ENCODE measurements around the gene CRLF1.
"Not testable (repeated sequence)": the region's sequence is repeated elsewhere in the genome, so short reads cannot be mapped to it uniquely, and the experiment has no call there.

CRLF1 gene

DNA sequence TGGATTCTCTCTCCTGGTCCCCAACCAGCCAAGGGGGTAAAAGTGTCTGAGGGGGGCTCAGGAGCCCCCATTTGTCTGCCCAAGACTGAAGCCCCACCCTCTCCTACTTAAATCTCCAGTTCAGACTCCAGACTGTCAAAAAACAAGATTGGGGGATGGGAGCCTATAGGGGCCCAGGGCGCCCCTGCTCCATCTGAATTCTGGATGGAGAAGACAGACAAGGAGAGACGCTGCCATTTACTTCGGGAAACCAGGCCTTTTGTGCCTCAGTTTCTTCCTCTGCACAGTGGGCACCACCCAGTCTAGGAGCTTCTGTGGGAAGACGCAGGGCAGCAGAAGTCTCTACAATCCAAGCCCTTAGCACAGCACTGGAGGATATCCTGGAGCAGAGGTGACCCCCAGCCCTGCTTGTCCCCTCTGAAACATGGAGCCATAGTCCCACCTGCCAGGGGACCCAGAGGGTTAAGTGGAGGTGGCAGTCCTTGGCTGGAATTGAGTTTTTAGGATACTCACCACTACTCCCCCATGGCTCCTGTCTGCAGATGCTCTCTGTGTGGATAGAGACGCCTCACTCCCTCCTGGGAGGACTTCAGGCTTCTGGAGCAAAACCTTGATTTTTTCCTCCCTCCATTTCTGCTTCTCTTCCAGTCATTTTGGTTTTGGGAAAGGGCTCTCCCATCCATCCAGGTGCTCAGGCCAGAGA is 1.7 kb upstream of the CRLF1 start:
- DNase-seq = no peak

DNA sequence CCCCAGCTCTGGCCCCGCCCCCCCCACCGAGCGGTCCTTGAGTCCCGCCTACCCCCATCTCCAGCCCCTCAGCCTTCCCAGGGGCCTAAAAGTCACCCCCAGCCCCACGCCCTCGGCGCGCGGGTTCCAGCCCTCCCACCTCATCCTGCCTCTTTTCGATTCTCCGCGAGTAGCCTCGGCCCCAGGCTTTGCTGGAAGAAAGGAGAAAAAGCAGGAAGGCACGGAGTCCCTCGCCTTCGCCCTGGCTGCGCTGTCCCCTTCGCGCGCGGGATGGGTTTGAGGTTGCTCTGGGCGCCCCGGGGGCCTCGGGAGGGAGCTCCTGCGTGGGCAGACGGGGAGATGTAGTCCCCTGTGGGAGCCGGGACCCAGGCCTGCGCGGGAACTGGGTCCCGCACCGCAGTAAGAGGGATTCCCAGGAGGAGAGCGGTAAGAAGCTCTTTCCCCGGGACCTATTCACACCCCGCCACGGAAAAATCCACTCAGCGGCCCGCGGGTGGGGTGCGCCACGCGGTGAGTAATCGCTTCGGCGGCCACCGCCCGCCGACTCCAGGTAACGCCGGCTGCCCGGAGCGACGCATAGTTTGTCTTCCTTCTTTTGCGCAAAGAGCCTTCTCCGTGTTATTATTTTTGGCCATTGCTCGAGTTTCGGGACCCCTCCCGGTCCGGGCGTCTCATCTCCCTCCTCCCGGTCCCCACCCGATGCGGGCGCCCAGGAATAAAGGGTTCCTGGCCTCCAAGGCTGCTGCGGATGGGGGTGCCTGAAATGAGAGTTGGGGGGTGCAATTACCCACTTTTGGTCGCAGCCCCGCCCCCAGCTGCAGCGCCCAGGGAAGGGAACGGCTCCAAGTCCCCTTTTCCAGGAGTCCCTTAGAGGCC is 865 bp upstream of the CRLF1 start:
- no peak for DNase-seq

DNA sequence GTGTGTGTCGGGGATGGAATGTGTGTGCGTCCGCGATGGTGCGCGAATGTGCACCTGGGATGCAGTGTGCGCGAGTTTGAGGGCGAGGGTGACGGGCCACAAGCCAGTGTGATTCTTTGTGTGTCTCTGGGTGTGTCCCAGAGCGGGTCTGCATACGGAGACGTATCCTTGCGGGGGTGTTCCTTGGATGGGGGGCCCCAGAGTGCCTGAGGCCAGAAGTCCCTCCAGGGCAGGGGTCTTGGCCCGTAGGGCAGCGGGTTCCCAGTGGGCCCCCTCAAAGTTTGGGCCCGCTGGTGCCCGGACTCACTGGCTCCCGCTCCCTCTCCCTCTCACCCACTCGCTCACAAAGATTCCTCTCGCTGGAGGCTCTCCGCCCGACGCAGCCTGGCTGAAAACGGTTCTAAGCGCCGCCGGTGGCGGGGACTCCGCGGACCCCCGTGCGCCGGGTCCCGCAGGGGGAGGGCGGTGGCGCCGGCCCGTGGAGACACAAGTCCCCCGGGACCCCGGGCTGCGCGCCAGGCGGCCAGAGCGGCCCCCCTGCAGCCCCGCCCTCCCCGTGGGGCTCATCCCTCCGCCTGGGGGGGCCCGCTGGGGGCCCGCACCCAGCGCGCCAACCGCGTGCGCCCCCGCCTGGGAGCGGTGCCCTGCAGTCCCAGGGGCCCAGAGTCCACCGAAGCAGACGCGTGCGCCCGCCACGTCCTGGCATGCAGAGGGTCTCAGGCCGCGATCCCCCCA is 886 bp downstream of the CRLF1 start:
- DNase-seq = no peak

DNA sequence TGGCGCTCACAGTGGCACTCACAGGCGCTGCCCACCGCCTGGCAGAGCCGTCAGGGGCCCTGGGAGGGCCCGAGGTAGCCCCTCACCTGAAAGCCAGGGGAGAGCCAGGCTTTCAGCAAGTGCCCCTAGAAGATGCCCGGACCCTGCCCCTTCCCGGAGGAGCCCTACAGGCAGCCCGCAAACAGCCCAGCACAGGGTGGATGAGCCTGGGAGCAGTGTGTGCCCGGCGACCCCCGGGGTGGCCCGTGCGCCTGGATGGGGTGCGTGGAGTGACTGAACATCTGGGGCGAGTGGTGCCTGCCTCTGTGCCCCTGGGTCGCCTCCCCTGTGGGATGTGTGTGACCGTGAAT is 1.4 kb downstream of the CRLF1 start:
- DNase-seq = no peak

DNA sequence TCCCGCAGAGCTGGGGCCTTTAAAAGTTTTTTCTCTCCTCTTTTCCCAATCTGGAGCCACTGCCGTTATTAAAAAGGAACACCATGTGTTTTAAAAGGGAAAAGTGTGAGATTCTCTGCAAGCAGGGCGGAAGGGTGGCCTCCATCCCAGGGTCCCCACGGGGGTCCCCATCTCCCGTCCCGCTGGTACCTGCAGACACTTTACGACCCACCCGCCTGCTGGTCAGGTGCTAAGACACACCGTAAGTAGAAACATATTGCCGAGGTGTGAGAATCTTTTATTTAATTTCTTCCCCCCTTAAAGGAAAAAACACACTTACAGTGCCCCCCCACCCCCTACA is 1.8 kb downstream of the CRLF1 start:
- no peak for DNase-seq

DNA sequence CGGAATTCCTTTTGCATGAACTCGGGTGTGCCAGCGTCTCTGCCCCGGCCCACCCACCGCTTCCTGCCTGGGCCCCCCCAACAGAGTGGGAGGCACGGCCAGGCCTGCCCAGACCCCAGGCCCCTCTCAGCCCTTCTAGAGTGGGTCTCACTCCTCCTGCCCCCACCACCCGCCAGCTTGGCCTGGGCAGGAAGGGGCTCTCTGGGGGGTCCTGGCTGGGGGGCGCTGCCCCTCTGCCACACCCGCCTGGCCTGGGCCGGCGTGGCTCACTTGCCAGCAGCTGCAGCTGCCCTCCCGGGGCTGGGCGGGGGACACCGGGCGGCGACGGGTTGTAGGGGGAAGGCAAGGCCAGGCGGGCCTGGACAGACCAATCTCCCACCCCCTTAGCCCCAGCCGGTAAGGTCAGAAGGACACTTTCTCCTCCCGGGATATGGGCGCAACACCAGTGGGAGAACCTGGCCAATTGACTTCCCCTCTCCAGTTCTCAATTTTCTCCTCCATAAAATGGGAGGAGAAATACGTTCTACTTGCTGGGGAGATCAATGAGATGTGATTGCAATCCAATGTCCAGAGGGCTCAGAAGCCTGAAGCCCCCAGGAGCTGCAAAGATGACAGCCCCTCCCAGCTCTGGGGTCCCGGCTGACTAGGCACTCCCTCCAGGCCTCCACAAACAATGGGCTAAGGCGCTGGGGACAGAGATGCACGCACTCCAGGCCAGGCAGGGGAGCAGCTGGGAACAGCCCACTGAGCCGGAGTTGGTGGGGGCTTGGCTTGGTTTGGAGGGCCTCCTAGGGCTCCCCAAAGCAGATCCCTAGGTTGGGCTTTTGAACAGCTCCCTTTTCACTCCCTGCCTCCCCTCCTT is 2.4 kb downstream of the CRLF1 start:
- no peak for DNase-seq

DNA sequence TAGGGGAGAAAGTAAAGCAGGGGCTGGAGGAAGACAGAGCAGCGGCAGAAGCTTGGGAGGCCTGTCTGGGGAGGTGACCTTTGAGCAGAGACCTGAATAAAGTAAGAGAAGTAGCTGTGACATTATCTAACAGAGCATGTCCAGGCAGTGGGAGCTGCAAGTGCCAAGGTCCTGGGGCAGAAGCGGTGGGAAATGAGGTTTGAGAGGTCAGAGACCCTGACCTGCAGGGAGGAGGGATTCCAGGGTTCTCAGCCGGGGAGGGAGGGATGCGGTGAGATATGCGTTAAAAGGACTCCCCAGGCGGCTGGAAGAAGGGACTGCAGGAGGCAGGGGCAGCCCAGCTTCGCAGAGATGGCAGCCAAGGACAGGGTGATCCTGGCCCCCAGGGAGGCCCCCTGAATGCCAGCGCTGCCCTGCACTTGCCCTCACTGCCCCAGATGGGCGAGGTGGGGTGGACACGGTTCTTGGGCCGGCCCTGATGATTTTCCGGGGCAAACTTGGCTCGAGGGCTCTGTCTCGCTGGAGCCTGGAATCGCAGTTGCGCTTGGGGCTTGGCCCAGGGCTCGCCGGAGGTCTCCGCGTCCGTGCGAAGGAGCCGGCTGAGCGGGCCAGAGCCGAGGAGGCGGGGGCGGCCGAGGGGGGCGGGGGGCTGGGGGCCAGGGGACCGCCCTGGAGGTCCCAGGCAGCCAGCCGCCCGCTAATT is 3.2 kb downstream of the CRLF1 start:
- DNase-seq = no peak

DNA sequence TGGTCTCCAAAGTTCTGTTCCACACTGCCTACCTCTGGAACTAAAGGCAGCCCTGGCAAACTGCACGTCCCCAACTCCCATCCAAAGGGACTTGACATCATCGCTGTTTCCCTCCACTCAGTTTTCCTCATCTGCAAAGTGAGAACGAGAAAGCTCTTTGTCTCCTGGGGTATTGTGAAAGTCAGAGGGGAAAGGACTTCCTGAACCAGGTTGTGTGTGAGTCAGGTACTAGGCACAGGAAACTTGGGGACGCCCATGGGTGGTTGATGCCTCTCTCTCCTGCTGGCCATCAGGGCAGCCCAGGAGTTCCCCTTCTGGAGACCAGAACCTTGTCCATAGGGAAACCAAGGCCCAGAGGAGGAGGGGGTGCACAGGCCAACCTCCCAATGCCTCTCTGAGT is 4.7 kb downstream of the CRLF1 start:
- no peak for DNase-seq

DNA sequence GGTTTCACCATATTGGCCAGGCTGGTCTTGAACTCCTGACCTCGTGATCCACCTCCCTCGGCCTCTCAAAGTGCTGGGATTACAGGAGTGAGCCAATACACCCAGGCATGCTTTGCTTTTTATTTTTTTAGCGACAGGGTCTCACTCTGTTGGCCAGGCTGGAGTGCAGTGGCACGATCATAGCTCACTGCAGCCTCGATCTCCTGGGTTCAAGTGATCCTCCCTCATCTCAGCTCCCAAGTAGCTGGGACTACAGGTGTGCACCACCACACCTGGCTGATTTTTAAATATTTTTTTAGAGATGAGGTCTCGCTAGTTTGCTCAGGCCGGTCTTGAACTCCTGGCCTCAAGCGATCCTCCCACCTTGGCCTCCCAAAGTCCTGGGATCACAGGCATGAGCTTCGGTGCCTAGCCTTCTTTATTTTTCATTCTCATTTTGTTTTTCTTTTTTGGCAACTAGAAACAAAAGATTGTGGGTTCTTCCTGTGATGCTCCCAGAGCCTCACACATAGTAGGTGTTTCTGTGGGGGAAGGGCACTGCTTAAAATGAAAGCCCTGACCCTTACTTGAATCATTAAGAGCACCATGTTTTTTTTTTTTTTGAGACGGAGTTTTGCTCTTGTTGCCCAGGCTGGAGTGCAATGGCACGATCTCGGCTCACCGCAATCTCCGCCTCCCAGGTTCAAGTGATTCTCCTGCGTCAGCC is 5.8 kb downstream of the CRLF1 start:
- DNase-seq = not testable (repeated sequence)

DNA sequence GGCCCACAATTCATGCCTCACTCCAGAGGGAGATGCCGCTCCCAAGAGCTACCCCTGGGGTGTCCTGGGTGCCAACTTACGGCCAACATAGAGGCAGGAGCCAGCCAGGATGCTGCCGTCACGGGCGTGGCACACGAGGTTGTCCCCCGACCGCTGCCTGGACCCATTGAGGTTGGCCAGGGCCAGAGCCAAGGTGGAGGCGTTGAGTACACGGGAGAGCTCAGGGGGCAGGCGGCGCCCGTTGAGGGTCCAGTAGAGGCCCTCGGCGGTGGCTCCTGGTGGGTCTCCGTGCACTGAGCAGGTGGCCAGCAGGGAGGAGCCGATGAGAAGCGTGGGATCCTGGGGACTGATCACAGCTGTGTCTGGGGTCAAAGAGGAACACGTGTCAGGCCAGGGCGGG is 7.1 kb downstream of the CRLF1 start:
- DNase-seq = no peak

DNA sequence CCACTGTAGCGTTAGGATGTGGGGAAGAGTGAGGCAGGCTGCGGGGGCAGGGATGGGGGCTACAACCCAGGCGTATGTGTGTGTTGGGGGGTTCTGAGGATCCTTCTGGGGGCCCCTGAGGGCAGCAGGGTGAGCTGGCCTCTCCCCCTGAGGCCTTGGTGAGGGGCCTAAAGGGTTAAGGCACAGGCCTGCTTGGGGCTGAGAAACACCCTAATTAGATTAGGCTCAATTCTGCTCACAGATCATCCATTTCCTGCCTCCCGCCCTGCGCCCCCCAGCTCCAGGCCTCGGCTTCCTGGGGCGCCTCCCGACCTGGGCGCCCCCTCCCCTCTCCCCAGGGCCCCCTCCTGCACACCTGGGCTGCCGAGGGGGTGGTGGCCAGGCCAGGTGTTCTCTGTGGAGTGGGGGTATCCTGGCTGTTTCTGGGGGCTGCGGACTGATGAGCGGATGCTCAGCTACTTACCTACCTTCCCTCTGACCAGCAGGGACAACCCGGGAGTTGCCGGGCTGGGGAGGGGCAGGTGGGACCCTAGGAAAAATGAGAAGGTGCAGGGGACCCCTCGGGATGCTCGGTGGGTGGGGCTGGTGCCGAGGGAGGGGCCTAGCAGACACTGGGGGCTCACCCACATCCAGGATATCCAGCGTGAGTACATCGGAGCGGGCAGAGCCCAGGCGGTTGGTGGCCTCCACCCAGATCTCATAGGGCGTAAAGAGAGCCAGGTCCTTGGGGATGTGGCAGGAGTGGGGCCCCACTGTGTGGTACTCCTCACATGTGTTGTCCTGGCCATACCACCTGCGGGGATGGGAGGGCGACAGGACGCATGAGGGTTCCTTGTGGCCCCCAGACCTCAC is 8.6 kb downstream of the CRLF1 start:
- no peak for DNase-seq

DNA sequence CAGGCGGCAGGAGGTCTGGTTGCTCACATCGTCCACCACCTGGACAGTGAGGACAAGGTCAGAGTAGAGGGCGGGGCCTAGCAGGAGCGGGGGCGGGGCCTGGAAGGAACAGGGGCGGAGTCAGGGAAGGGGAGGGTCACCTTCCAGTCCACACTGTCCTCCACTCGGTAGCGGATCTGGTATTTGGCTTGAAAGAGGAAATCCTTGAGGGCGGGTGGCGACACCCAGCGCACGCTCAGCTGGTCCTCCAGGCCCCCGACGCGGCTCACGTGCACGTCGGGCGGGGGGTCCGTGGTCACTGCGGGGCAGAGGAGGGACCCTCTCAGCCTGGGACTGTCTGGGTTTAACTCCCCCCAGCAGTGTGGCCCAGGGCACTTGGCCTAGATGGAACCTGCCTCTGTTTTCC is 9.8 kb downstream of the CRLF1 start:
- DNase-seq = no peak

DNA sequence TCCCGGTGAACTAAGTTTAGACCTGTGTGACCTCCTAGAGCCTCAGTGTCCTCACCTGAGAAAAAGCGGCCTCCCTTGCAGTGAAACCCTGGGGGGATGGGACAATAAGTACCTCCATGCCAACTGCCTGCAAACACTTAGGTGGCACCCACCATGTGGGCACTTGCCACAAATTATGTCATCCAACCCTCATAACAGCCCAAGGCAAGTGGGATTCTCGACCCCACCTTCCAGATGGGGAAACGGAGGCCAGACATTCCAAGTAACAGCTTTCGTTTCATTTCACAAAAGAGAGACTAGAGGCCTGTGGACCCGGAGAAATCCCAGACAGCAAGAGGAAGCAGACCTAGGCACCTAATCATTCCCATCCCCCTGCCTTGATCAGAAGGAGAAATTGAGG is 11.1 kb downstream of the CRLF1 start:
- no peak for DNase-seq

DNA sequence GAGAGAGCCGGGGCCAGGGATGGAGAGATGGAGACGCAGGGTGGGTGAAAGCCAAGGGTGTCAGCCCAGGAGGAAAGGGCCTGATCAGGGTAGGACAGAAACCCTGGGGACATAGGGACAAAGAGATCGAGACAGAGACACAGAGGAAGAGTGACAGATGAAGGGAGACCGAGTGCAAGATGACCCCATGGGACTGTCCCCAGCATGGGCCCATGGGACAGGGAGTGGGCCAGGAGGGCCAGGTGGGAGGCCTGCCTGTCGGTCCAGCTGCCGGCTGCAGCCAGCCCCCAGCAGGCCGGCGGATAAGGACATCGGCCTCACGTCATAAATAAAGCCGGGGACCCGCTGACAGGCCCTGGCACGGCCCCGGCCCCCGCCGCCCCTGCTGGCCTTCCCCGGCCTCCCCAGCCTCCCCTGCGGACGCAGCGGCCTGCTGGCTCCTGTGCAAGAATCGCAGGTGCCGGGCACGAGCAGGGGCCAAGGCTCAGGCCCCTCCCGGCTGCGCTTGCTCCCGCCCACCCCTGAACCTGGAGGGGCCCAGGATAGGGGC is 11.7 kb downstream of the CRLF1 start:
- no peak for DNase-seq

DNA sequence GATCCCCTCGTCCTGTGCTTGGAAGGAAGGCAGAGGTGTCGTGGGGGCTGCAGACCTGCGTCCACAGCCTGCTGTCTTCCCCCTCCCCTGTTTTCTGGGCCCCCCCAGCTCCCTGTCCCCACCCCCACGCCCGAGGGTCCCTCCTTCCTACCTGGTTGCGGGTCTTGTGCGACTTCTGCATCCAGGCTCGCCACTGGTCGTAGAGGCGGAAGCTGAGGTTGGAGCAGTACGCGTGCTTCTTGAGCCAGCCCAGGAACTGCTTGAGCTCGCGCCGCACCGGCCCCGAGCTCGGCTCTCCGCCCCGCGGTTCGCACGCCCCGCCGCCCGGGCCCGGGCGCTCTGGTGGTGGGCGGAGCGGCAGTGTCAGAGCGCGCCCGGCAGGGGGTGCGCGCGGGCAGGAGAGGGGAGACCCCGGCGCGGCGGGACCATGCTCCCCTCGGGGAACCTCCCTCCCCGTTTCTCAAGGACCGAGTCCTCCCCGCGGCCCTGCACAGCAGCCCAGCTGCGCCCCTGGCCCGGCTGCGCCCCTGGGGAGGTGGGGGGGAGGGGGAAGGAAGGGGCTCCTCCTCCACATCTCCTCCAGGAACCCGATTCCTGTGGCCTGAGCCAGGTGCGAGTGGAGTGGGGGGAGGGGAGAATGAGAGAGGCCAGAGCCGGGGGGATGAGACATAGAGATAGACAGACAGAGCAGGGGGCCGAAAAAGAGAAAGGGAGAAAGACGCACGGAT is 12.3 kb downstream of the CRLF1 start:
- DNase-seq = peak; percentile 69

DNA sequence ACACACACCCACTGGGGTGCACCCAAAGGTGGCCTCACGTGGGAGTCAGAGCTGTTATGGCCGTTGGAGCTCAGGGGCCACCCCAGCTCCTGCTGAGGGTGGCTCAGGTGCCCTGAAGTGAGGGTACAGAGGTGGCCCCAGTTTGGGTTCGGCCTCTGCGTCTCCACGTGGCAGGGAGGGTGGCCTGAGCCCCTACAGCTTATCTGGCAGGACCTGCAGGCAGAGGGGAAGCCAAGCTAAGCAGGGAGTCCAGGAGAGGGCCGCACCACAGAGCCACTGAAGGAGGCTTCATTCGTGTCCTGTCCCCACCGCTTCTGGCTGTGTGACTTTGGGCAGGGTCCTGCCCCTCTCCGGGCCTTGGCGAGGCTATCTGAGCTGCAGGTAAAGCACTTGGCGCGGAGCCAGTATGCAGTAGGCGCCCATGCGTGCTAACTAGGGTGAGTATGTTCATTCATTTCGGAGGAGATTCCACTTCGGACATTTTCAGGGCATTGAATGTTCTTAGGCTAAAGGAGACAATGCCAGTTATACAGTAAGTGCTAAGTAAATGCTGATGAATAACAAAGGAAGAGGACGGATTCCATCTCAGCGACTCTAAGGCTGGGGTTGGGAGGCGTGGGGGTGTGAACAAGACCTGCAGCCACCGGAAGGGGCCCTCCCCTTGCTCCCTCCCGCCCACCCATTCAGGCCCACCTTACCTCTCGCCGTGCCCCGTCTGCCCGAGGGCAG is 13.1 kb downstream of the CRLF1 start:
- no peak for DNase-seq

DNA sequence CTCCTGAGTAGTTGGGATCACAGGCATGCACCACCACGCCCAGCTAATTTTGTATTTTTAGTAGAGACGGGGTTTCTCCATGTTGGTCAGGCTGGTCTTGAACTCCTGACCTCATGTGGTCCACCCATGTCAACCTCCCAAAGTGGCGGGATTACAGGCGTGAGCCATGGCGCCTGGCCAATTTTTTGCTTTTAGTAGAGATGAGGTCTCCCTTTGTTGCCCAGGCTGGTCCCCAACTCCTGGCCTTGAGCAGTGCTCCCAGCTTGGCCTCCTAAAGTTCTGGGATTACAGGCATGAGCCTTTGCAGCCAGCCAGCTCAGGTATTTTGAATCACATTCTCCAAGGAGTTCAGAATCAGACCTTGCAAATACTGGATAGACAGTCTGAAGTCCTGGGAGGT is 13.9 kb downstream of the CRLF1 start:
- DNase-seq = not testable (repeated sequence)

DNA sequence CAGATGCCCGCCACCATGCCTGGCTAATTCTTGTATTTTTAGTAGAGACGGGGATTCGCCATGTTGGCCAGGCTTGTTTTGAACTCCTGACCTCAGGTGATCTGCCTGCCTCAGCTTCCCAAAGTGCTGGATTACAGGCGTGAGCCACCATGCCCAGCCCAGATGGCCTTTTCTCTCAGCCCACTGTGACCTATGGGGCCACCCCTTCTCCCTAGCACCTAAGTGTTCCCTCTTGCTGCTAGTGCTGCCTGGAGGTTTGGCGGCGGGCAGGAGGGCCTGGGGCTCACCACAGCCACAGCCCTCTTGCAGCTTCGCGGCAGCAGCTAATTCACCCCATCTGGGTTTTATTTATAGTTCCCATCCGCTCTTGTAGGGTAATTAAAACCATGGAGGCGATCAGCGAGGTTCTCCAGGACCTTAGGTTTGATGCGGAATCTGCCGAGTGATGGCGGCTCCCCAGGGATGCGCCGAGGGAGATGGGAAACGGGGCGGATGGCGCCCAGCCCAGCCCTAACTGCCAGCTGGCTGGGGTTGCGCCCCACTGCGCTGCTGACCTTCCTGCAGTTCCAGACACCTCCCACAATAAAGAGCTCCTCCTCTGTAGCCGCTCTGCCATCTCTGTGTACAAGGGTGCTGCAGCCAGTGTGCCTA is 14.7 kb downstream of the CRLF1 start:
- no peak for DNase-seq
